IPS DF 4.7 (cell line): ENCODE results near the gene WSB2.
"Not testable (repeated sequence)": the region's sequence is repeated elsewhere in the genome, so short reads cannot be mapped to it uniquely, and the experiment has no call there.

Source experiments
- DNase-seq: peaks from one replicate; pipeline ENCODE4 v3.0.0-alpha.2; 2013; ENCODE audit warnings: low spot score; ENCODE audit errors: extremely low read depth

WSB2 gene

DNA sequence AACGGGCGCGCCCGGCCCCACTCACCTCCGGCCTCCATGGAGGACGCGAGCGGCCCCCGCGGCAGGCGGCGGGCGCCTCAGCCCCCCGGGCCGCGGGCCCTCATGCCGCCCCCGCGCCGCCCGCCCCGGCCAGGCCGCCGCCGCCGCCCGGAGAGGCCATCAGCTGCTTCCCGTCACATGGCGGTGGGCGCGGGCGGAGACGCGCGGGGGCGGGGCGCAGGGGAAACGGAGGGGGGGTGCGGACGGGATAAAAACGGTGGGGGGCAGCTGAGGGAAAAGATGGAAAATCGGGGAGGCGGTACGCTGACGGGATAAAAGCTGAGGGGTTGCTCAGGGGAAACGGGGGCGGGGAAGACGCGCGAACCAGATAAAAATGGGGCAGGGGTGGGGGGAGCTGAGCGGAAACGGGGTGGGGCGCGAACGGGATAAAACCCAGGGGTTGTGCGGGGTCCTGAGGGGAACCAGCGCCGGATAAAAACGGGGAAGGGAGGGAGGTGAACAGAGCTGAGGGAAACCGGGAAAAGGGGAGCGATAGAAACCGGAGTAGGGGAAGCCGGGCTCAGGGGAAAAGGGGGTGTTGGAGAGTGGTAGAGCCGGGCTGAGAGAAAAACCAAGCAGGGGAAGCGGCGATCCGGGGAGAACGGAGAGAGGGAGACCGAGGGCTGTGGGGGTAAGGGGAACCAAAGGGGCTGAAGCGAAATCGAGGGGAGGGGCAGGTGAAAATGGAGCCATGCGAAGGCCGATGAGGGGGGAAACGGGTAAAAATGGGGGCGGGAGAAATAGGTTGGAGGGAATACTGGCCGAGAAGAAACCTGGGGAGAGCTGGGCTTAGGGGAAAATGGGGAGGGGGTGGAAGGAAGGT is at the start of gene WSB2:
WSB2 (minus strand) TSS at position 169 of the 862 bp plus-strand sequence; CDS start at position 38, 131 bp downstream.
- DNase-seq = no peak

- DNase-seq = no peak
These were observed 48.1 kb upstream of the WSB2 start for GRCh38 chr12:118109088-118109487.

DNA sequence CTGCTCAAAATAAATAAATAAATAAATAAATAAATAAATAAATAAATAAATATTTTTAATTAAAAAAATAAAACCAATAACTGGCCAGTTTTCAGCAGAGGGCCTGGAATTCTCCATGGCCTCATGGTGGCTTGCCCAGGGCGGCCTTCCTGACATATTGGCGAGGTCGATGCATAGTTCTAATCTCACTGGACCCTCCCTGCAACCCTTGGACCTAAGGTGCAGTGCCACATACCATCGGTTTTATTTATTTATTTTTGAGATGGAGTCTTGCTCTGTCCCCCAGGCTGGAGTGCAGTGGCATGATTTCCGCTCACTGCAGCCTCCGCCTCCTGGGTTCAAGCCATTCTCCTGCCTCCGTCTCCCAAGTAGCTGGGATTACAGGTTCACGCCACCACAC is 46.7 kb upstream of the WSB2 start:
- DNase-seq = no peak

DNA sequence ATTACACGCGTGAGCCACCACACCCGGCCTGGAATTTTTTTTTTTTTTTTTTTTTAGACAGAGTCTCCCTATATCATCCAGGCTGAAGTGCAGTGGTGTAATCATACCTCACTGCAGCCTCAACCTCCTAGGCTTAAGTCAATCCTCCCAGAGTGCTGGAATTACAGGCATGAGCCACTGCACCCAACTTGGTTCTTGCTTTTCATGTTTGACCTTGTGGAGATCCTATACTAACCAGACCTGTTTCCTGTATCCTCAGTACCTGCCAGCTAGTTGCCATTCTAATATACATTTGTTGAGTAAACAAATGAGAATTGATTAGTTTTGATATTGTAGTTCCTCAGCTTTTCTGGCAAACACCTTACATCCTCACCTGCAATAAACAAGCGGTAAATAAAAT is 46.0 kb upstream of the WSB2 start:
- no peak for DNase-seq

- DNase-seq = no peak
These were observed 42.8 kb upstream of the WSB2 start, which contains the start of gene VSIG10 for GRCh38 chr12:118103601-118104382. TSS of gene VSIG10 (minus strand) at chr12:118104011. CDS start at chr12:118103671, 340 bp downstream.

- DNase-seq = no peak
These were observed 42.2 kb upstream of the WSB2 start for GRCh38 chr12:118103201-118103600.

GRCh38 chr12:118102609-118103008 is 41.6 kb upstream of the WSB2 start:
- DNase-seq = no peak

DNA sequence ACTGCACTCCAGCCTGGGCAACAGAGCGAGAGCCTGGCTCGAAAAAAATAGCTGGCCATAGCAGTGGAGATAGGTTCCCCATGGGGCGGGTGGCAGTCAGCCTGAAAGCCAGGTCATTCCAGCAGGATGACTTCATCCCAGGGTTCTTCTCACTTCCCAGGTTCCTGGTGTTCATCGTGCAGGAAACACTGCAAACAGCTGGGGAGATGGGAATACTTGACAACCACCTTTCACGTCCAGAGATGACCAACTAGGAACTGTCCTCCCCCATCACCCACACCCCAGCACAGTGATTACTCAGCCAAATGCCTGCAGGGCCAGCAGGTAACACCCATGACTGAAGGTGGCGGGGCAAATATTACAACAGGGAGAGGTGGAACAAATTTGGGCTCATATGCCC is 41.1 kb upstream of the WSB2 start:
- DNase-seq = no peak

GRCh38 chr12:118101051-118101450 is 40.1 kb upstream of the WSB2 start:
- no peak for DNase-seq

DNA sequence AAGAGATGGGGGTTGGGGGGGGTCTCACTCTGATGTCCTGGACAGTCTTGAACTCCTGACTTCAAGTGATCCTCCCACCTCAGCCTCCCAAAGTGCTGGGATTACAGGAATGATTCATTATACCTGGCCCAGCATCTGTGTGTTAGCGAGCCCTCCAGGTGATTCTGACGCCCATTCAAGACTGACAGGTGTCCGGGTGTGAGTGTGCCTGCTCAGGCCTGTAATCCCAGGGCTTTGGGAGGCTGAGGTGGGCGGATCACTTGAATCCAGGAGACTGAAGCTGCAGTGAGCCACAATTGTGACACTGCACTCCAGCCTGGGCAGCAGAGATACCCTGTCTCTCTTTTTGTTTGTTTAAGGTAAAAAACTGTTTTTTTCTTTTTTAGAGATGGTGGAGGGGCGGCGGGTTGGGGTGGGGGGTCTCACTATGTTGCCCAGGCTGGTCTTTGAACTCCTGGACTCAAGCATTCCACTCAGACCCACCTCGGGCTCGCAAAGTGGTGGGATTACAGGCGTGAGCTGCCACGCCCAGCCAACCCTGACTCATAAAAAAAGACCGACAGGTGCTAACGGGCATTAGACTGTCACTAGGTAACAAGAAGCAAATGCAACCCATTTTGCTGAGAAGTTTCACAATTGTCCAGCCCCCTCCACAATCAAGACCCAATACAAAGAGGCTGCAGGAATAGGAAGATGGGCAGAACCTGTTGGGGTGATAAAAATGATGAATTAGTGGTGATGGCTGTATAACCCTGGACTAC is 38.1 kb upstream of the WSB2 start:
- no peak for DNase-seq

GRCh38 chr12:118098401-118098800 is 37.4 kb upstream of the WSB2 start:
- no peak for DNase-seq

DNA sequence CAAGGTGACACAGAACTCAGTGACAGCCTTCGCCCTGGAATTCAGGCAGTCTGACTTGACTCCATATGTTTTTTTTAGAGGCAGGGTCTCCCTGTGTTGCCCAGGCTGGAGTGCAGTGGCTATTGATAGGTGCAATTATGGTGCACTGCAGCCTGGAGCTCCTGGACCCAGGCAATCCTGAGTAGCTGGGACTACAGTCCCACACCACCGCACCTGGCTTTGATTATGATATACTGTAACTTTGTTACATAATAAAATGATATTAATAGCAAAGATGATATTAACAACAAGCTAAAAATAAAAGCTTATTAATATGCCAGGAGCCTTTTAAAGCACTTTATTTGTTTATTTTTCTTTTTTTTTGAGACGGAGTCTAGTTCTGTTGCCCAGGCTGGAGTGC is 33.1 kb upstream of the WSB2 start:
- DNase-seq = no peak

- DNase-seq = no peak
These were observed 28.8 kb upstream of the WSB2 start for GRCh38 chr12:118089782-118090181.

DNA sequence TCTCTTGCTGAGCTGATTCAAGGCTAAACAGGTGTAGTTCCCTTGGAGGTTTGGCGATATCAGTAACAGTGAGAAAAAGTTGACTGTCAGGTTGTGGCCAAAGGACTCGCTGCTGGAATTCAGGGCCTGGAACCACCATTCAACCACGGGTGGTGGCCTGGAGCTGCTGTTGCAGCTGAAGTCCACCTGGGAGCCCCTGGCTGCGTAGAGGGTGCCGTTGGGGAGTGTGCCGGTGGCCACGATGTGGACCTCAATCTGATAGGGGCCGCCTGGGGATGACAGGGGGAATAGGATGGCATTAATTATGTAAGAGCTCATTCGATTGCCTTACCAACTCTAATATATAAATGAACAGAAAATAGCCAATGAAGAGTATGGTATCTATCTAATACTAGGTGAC is 21.2 kb upstream of the WSB2 start:
- DNase-seq = no peak

DNA sequence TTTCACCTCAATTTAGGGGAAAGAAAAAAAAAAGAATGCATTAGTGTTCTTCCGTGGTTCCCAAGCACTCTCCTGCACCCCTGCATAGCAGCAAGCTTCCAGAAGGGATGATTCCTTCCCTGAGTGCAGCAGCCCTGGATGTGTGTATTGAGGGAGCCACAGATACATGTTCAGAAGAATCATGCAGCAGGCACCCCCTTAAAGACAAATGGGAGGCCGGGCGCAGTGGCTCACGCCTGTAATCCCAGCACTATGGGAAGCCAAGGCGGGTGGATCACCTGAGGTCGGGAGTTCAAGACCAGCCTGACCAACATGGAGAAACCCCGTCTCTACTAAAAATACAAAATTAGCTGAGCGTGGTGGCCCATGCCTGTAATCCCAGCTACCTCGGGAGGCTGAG is 20.5 kb upstream of the WSB2 start:
- not testable (repeated sequence) for DNase-seq

- DNase-seq = no peak
These were observed 12.8 kb upstream of the WSB2 start for GRCh38 chr12:118073768-118074167.

GRCh38 chr12:118070650-118071049 is 9.7 kb upstream of the WSB2 start:
- DNase-seq = no peak

GRCh38 chr12:118068445-118068844 is 7.5 kb upstream of the WSB2 start:
- DNase-seq = no peak

DNA sequence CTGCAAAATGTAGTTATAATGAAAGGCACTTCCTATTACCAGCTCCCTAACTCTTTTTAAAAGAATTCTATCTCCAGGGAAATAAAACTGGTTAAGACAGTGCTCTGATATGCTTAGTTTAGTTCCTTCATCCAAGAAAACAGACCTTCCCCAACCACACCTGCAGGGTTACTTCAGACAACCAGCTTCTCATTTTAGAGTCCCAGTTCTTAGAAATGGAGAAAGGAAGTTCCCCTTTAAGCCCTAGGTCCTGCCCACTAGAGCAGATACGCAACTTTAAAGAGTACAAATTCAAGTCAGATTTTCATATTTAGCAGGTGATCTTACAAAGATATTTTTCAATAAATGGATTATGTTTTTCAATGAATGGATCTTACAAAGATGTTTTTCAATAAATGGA is 4.4 kb upstream of the WSB2 start:
- no peak for DNase-seq

DNA sequence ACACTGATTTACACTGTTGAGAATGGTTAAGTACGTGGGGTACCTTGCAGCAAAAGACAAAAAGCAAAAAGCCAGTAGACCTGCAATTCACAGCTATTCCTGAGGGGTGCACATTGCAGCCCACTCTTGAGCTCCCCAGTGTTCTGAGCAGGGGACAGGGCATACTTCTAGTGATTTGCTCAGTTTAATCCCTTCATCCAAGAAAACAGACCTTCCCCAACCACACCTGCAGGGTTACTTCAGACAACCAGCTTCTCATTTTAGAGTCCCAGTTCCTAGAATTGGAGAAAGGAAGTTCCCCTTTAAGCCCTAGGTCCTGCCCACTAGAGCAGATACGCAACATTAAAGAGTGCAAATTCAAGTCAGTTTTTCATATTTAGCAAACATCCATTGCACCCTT is 3.6 kb upstream of the WSB2 start:
- no peak for DNase-seq

DNA sequence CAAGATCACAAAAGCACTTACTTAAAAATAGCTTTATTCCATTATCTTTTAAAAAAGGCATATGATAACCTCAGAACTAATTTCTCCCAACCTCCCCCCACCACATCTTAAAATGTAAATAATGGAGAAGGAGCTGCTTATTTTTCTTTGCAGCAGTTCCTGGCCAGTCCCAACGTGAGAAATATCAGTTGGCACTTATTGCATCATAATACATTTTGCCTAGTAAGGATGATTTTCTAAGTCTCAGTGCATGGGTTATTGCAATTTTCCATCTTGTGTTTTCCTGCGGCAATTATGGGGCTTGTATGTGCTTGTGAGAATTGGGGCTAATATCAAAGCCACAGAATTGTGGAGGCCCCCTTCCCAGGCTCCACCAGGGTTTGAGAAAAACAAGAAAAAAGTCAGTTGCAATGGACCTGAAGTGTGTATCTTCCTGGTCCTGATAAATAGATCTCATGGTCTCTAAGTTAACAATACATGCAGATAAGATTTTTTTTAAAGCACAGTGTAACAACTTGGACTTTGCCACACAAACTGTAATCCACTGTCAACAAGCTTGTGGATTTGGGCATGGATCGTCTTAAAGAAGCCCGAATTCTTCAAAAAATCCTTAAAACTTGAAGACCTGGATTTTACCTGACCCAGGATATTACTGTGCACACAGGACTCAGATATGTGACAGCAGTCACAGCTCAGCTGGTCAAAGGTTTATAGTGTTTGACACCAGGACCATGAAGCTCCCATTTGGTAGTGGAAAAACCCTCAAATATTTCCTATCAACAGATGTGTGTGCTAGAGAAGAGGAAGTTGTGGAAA is 2.8 kb upstream of the WSB2 start:
- no peak for DNase-seq
